Neural progenitor cell (in vitro differentiated cells): ENCODE data around the gene PLBD1.

ENCODE experiments used
- EZH2 ChIP-seq: fragments of 200-600 bp; sonication (generic); IDR thresholded peaks from 2 replicates; pipeline ENCODE4 v1.6.1; 2017; ENCODE audit warnings: antibody characterized with exemption, mild to moderate bottlenecking, moderate library complexity
- TF ChIP-seq, protein P1 (sequence below): fragments of 200-600 bp; sonication (generic); IDR thresholded peaks from 2 replicates; pipeline ENCODE4 v1.5.1; 2017; ENCODE audit warnings: antibody characterized with exemption, mild to moderate bottlenecking

DNA sequence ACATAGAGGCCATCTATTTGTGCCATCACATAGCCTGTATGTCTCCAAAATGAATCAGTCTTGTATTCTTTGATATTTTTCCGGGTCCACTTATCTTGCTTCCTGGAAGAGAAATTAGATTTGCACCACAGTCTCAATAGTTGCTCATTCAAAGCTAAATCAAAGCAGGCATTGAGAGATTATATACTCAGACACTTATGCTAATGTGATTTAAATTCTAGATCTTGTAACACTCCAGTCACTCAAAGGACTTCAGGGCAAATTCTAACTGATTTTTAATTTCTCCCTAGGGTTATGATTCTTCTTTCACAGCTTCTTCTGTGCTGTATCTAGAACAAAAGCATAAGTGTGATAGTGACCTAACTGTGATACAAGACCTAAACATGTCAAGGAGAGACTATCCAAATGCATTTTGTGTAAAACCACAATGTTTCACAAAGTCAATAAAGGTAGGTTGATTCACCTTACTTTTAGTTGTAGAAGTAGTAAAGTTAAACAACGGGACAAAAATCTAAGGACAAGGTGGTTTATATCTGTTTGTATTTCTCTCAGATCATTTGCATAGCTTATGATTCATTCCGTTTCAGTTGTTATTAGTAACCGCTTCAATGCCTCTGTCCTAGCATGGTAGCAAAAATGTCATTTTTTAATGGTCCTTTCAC lies 26.8 kb downstream of the PLBD1 start:
- TF ChIP-seq, protein P1, sequence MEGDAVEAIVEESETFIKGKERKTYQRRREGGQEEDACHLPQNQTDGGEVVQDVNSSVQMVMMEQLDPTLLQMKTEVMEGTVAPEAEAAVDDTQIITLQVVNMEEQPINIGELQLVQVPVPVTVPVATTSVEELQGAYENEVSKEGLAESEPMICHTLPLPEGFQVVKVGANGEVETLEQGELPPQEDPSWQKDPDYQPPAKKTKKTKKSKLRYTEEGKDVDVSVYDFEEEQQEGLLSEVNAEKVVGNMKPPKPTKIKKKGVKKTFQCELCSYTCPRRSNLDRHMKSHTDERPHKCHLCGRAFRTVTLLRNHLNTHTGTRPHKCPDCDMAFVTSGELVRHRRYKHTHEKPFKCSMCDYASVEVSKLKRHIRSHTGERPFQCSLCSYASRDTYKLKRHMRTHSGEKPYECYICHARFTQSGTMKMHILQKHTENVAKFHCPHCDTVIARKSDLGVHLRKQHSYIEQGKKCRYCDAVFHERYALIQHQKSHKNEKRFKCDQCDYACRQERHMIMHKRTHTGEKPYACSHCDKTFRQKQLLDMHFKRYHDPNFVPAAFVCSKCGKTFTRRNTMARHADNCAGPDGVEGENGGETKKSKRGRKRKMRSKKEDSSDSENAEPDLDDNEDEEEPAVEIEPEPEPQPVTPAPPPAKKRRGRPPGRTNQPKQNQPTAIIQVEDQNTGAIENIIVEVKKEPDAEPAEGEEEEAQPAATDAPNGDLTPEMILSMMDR = no peak
- no peak for TF ChIP-seq EZH2
